GM18517 (cell line): ENCODE results near the gene CHRNE.
A peak's percentile ranks its signal among the peaks of the same experiment; 100 is the strongest.

Source experiments
- ATAC-seq: cut with Tn5 transposase; IDR thresholded peaks from one replicate; pipeline ENCODE4 v1.9.1; 2021; ENCODE audit warnings: mild to moderate bottlenecking, moderate library complexity; ENCODE audit not compliant: unreplicated experiment

CHRNE gene

DNA sequence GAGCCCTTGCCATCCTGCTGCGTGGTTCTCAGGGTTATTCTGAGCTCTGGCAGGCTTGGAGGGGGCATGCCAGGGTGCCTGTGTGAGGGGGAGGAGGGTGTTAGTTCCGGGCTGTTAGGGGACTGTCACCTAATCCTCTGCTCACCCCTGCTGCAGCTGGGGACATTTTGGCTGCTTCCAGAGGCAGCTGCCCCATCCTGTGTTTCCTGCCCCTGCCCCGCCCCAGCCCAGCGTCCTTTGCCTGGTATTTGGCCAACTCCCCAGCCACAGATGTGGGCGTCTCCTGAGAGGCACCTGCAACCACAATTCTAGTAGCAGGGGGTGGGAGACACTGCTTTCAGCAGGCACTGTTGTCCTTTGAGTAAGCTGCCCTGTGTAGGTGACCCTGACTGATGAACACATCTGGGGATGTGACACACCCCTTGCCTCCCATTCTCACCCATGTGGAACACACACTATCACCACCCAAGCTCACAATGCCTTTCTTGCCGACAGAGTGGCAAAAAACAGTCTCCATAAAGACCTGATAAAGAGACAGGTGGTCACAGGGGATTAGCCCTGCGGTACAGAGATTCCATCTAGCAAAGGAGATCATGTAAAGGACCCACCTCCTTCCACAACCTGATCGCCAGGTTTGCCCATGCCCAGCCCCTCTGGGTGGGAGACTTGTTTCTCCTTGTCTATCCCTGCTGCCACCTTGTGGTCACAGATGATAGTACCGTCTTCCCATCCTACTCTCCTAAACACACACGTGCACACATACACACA, at the start of gene CHRNE:
Gene CHRNE, minus strand, starts transcription at position 48 of the 768 bp plus-strand sequence. Its CDS starts 35 bp downstream, at position 13.
- no peak for ATAC-seq

DNA sequence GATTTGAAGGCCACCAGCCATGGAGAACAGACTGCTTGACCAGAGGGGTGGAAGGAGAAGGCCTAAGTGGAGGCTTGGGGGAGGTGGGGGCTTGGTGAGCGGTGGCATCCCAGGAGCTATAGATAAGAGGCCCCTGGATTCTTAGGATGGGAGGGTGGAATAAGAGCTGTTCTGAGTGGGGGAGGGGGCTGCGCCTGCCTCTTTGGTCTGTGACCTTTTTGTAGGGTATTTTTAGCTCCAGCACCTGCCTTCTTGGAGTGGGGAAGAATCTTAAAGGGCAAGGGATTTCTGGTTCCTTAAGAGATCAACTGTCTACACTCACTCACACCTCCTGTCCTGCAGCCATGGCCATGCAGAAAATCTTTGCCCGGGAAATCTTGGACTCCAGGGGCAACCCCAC, 48.6 kb upstream of the CHRNE start:
- no peak for ATAC-seq

DNA sequence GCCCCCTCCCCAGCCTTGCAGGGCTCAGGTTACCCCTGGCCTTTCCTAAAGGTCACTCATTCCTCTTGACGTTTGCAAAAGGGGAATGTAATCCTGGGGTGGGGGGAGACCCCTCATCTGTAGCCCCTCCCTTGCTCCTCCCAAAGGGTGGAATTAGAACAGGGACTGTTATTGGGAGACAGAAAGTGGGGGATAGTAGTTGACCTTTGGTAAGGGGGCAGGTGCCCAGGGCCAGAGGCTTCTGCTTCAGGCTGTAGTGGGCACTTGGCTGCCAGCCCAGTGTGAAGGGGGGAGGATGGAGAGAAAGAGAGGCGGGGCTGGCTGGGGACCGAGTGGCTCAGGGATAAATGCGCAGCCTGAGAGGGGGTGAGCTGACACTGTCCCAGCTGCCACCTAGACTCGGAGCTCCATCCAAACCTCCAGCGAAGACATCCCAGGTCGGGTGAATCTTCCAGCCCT, 47.9 kb upstream of the CHRNE start, which contains the start of gene ENO3:
Gene ENO3, plus strand, starts transcription at position 374 of the 459 bp plus-strand sequence. CDS start 711 bp downstream, outside the sequence.
- no peak for ATAC-seq

DNA sequence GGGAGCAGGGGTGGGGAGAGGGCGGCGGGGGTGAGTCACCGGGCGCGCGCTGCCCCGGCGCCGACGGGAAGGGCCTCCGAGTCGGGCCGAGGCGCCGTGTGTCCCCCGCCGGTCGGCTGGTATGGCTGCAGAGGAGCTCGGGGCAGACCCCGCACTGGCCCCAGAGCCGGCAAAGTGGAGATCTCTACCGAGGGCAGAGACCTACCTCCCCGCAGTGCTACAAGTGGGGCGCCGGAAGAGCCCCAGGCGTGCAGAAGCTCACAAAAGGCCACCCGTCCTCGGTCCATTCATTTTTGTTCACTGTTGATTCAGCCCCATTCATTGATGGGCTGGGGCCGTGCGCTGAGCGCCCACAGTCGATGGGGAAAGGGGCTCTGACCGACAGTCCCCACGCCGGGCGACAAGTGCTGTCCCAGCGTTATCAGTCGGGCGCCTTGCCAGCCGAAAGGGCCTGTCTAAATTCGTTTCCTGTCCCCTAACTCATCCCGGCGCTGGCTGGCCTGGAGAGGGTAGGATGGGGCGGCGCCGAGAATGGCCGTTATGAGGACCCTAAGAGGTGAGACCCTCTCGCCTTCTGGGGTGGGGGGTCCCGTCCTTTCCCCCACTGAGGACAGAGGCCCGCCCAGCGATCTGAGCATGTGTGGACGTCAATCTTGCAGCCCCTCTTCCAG, 47.3 kb upstream of the CHRNE start:
- no peak for ATAC-seq

DNA sequence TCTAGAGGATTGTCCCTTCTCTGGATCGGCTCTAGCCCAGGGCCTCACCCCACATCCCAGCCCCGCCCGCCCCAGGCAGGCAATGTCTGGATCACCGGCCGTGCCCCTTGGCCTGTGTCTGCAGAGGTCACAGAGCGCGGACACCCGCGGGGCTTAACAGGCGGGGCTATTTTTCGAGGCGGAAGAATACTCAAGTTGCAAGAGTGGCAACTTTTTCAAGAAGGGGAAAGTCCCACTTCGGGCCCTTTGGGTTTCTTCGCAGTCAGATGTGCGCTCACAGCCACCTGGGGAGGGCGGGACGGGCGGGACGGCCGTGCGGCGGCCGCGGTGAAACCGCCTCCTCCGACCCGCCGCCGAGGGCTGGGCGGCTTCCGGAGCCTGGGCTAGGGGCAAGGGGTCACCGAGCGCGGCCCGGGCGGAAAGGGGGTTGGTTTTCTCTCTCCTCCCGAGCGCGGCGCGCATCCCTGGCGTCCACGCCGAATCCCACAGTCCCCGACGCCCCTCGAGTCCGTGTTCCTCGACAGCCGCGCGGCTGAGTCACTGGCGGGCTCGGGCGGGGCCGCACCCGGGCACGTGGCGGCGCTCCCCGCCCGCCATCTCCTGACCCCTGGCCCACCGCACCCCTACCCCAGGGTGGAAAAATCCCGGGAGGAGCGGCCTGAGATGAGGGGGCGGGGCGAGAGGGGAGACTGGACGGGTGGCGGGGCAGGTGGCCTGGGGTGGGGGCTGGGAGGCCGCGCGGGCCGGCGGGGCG, 46.6 kb upstream of the CHRNE start:
- peak; percentile 49 for ATAC-seq

DNA sequence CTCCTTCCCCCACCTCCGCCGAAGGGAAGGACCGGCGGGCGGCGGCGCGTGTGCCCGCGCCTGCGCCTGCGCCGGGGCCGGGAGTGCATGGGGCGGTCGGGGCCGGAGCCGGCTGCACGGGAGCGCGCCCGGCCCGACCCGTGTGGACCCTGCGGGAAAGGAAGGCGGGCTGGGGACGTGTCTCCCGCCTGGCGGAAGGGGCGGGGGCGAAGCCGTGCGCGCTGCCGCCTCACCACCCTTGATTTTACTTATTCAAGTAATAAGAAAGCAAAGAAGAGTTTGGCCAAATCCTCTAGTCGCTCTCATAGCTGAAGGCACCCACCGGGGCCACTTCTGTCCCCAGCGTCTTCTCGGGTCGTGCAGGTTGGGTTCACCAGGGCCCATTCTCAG, 46.0 kb upstream of the CHRNE start:
- ATAC-seq: peak; percentile 33

DNA sequence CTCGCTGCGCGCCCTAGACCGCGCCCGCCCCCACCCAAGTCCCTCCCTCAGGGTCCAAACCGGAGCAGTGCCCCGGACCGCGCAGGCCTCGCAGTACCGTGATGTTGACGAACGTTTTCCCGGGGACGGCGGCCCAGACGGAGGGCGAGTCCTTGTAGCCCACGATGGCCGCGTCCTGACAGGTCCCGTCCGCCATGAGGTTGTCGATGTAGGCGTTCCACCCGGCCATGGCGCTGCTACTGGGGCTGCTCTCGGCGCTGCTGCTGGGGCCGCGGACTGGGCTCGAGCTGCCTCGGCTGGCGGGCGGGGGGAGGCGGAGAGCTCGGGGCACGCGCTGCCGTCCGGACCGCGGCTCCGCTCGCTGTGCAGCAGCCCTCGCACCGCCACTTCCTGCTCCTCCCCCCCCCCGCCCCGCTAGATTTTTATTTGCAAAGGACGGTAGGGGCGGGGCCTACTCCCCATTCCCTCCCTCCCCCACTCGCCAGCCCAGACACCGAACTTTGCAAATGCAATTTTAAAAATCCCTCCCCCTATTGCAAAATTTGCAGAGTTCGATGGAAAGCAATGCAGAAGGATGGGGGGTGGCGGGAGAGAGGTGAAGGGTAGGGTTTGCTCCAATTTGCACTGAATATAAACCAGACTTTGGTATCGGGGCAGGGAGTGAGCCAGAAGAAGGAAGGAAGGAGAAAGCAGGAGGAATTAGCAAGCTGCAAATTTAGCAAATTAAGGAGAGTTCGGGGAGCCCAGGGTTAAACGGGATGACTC, 45.5 kb upstream of the CHRNE start, which contains the start of gene PFN1:
Gene PFN1, minus strand, starts transcription at position 365 of the 765 bp plus-strand sequence. Its CDS starts 136 bp downstream, at position 229.
- peak; percentile 6 for ATAC-seq

DNA sequence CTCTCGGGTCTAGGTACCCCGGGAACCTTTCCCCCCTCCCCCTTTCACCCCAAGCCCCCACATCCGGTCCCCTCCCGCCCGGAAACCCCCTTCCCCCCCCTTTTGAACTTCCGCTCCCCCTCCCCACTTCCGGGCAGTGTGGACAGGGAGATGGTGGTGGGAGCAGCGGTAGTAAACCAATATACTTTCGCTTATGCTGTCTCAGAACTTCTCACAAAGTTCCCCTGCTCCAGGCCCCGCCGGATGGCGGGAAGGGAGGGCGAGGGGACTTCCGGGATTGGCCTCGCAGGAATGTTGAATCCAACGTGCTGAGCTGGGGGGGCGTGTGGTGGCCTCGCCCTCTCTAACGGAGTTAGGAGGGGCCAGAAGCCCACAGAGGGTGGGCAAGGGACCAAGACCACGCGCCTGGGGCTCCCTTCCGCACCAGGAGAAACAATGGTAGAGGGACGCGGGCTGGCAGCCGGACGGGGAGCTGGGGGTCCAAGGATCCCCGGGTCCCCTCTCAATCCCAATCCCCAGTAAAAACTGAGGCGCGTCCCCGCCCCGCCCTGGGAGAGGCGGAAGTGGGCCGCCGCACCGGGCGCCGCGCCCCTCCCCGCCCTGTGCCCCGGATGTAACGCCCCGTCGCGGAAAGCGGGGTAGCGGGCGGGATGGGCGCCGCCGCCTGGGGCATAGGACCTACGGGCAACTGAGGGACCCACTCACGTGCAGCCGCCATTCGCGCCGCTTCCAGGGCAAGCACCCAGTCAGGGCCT, 44.7 kb upstream of the CHRNE start:
- no peak for ATAC-seq

DNA sequence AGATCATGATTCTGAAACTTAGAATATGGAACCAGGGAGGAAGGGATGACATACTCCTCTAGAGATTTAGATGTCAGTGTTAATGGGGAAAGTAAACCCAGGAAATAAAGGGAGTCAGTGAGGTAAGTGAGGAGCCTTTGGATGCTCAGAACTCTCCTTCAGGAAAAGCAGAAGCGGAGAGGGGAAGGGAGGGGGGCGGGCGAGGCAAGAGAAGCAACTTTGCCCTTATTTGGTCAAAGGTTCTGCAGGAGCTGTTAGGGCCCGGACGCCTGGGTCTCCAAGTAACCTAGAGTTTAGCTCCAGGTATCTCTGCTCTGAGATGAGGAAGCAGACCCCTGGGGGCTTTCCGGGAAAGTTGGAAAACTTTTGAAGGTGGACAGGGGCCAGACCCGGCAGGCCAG, 44.1 kb upstream of the CHRNE start:
- no peak for ATAC-seq

DNA sequence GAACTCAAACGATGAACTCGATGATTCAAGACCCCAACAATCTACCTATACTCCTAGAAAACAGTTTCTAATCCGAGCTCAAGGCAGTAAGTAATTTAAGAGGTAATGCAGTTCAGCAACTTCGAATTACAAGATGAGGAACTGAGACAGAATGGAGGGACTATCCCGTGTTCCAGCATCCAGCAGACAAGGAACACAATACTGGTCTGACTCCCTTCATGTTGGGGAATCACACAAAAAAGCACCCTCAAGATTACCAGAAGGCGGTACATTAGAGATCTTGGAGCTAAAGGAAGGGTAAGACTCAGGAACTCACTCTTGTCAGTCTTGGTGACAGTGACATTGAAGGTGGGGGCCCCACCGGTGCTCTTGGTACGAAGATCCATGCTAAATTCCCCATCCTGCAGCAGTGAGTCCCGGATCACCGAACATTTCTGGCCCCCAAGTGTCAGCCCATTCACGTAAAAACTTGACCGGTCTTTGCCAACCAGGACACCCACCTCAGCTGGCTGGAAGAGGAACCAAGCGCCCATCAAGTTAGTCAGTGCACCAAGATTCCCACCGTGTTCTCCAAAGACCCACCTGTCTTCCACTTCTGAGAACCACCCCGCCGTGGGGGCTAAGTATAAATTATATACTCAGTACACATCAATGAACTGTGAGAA, 43.5 kb upstream of the CHRNE start:
- no peak for ATAC-seq

DNA sequence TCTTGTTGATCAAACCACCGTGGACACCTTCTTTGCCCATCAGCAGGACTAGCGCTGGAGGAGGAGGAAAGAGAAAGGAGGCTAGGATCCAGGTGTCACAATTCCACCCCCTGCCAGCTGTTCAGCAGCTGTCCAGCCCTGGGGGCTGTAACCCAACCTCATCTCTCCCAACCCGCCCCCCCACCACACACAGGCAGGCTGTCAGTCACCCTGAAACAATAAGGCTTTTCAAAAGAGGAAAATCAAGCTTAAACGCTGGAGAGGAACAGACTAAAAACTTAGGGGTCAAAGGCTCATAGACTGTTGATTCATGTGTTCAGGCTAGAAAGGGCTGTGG, 43.0 kb upstream of the CHRNE start:
- ATAC-seq: no peak

DNA sequence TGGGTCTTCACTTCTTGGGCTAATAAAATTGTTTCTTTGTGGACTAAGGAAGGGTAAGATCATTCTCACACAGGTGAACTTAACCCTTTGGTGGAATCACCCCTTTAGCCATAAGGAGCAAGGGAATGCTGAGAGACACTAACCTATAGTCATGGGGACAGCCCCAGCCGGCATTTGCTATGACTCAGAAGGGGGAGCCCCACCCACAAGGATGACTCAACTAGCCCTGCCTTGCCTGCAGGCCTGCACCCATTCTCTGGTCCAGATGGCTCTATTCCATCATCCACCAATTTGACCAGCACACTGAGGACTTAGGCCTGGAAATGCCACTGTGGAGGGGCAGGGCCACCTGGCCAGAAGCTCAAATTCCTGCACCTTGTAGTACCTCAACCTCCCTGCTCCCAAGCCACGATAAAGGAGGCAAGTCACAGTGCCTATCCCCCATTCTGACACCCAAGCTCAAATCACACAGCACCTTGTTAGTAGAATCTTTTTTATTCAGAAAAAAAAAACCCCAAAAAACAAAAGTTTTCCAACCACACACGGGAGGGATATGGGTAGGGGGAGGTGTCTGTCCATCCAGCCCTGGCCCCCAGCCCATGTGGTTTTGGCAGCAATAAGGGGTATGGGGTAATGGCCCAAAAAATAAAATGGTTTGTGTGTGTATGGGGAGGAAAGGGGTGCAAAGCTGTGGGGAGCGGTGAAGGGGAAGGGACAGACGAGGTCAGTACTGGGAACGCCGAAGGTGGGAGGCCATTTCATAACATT, 42.5 kb upstream of the CHRNE start:
- no peak for ATAC-seq

DNA sequence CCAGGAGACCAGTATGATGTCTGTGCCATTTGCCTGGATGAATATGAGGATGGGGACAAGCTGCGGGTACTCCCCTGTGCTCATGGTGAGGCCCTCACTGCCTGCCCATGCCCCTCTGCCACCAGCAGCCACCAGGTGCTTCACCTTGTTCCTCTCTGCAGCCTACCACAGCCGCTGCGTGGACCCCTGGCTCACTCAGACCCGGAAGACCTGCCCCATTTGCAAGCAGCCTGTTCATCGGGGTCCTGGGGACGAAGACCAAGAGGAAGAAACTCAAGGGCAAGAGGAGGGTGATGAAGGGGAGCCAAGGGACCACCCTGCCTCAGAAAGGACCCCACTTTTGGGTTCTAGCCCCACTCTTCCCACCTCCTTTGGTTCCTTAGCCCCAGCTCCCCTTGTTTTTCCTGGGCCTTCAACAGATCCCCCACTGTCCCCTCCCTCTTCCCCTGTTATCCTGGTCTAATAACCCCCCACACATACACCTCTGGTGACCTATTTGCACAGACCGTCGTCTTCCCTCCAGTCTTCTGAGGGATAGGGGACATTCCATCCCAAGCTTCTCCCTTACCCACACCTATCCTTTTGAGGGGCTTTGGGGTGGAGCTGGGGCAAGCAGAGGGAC, 41.8 kb upstream of the CHRNE start:
- no peak for ATAC-seq

DNA sequence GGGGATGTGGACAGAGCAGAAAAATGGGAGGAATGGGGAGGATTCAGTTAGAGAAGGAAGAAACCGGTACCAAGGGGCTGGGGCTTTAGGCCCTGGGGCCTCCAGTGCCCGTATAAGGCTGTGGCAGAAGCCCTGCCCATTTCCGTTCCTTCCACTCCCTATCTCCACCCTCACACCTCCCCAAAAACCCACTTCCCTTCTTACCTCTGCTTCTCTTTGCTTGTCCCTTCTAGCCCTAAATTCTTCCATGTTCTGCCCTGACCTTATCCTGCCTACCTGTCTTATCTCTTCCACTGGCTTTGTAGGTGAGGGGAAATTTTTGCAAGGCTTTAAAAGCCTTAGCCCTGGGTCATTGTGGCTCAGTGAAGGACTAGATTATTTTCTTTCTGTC, 41.3 kb upstream of the CHRNE start:
- no peak for ATAC-seq

DNA sequence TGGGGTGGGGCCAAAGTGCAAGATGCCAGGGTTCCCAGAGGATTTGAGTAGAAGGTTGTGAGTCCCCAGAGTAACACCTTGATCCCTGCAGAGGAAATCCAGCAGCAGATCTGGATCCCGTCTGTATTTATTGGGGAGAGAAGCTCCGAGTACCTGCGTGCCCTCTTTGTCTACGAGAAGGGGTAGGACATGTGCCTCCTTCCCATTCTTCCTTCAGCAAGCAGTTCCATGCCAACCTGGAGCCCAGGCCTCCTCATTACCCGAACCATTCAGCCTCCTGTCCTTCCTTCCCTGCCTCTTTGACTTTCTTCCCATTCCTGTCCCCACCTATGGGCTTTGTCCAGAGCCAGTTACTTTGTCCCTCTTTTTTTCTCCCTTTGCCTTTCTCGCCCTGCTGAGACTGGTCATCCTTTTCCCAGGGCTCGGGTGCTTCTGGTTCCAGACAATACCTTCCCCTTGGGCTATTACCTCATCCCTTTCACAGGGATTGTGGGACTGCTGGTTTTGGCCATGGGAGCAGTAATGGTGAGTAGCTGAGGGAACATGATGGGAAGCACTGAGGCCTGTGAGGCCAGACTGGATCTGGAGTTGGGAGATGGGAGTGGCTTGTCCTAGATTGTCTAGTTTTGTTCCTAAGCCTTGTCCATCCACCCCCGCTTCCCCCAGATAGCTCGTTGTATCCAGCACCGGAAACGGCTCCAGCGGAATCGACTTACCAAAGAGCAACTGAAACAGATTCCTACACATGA, 40.0 kb upstream of the CHRNE start:
- ATAC-seq: no peak

DNA sequence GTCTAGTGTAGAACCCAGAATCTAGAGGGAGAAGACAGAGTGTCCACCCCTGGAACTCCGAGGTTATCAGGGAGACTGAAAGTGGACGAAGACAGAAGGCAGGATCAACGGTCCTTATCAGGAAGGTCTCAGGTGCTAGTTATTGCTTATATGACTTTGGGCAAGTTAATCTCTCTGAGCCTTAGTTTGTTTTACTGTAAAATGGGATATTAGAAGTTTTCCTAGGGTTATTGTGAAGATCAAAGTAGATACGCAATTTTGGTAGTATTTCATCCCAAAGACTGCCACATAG, 38.4 kb upstream of the CHRNE start:
- no peak for ATAC-seq

DNA sequence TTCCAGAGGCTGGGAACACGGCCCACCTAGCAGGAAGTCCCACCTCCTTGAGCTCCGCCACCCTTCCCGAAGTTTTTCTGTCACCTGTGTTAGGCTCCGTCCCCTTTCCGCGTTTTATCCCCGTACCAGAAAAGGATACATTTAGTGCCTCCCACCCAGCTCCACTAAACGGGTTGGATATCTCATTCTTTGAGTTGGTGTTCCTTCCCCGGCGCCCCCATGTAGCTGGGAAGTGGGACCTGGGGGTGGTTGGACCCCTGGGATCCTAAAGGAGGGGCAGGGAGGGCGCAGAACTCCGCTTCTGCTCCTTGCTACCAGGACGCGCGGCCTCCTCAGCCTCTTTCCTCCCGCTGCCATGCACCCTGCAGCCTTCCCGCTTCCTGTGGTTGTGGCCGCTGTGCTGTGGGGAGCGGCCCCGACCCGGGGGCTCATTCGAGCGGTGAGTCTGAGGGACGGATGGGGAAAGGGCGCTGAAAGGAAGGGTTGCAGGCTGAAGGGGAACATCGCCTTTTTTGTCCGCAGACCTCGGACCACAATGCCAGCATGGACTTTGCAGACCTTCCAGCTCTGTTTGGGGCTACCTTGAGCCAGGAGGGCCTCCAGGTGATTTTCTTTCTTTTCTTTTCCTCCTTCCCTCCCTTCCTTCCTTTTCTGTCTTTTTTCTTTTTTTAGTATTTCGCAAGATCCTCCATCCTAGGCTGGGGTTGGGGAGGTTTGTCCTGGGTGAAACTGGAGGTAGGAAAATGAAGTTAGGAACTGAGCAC, 37.8 kb upstream of the CHRNE start:
- no peak for ATAC-seq
